Glomerular endothelial cell (primary cell): ENCODE data around the gene KCTD2. TPM values are rescaled to one million over a fixed set of nuclear protein-coding genes. Genes with fewer than 3 reads are reported as not detected.
"Not testable (repeated sequence)": the region's sequence is repeated elsewhere in the genome, so short reads cannot be mapped to it uniquely, and the experiment has no call there.

ENCODE experiments used
- DNase-seq: peaks from one replicate; pipeline ENCODE4 v3.0.0-alpha.2; 2011; ENCODE audit warnings: low read depth, low spot score; ENCODE audit errors: extremely low read depth
- total RNA-seq: library from RNA; depleted of rRNA; stranded (reverse); fragments of >200 nt; gene quantifications from 2 replicates; pipeline ENCODE4 v1.2.3, GENCODE V29; 2015

KCTD2 gene
- total RNA-seq, 1 donor from 2014 or later: 18.6 TPM

DNA sequence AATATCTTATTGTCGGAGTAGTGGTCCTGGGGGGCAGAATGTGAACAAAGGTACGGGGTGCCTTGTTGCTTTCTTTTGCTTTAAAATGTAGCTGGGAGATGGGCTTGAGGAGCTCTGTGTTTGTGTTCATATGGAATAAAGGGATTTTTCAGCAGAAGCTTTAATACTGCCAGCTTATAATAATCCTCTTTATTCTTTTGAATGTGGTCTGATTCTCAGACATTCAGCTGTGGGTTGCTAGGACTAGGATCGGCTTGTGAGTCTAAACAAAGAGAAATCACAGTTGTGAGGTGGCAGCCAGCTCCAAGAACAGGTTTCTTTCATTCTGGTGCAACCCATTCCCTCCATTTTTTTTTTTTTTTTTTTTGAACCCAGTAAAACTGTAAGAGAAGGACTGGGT, 27.3 kb upstream of the KCTD2 start:
- DNase-seq: no peak

DNA sequence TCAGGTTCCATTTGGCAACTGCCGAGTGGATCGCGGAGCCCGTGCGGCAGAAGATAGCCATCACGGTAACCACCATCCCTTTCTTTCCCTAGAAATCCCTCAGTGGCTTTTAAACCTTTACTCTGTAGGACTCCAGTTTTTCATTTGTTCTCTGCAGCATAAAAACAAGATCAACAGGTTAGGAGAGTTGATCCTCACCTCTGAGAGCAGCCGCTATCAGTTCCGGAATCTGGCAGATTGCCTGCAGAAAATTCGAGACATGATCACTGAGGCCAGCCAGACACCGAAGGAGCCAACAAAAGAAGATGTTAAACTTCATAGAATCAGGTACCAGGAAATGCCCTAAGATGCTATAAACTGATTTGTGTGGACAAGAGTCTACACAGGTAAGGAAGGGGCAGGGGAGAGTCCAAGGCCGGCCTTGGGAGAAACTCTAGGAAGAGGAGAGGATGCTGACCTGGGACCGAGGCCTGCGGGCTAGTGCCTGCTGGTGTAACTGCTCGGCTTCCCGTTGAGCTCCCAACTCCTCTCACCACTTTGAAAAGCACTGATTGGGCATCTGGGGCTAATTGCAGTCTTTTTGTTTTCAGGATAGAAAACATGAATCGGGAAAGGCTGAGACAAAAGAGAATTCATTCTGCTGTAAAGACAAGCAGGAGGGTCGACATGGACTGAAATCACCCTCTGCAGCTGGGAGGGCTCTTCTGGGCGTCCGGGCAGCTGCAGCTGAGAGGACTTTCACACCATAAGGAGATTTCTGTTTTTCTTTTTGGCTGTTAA, 26.5 kb upstream of the KCTD2 start:
- DNase-seq: no peak

DNA sequence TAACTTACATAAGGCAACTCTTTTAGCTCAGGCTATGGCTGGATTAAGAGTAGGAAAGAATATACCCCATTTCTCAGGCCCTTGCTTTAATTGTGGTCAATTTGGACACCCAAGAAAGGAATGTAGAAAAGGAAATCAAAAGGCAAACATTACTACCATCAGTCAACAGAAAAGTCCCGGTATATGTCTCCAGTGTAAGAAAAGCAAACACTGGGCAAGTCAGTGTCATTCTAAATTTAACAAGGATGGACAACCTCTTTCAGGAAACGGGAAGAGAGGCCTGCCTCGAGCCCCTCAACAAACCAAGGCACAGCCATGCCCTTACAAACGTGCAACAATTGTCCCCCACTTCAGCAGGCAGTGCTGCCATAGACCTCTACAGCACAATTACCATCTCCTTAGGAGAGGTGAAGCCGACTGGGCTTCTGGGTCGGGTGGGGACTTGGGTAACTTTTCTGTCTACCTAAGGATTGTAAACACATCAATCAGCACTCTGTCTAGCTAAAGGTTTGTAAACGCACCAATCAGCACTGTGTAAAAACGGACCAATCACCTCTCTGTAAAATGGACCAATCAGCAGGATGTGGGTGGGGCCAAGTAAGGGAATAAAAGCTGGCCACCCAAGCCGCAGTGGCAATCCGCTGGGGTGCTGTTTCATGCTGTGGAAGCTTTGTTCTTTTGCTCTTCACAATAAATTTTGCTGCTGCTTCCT, 22.2 kb upstream of the KCTD2 start:
- DNase-seq: no peak

DNA sequence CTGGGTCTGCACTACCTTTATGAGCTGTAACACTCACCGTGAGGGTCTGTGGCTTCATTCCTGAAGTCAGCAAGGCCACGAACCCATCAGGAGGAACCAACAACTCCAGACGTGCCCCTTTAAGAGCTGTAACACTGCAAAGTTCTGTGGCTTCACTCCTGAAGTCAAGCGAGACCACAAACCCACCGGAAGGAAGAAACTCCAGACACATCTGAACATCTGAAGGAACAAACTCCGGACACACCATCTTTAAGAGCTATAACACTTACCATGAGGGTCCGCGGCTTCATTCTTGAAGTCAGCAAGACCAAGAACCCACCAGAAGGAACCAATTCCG, 21.7 kb upstream of the KCTD2 start:
- not testable (repeated sequence) for DNase-seq

DNA sequence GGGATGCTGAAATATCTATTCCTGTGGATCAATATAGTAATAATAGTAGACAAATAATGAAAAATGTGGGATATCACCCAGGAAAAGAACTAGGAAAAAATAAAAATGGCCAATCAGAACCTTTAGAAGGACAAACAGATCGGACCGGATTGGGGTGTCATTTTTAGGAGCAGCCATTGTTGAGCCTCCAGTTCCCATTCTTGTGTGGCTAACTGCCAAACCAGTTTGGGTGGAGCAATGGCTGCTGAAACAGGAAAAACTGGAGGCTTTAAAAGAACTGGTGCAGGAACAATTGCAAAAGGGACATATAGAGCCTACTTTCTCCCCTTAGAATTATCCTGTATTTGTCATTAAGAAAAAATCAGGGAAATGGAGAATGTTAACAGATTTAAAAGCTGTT, 20.4 kb upstream of the KCTD2 start:
- not testable (repeated sequence) for DNase-seq

DNA sequence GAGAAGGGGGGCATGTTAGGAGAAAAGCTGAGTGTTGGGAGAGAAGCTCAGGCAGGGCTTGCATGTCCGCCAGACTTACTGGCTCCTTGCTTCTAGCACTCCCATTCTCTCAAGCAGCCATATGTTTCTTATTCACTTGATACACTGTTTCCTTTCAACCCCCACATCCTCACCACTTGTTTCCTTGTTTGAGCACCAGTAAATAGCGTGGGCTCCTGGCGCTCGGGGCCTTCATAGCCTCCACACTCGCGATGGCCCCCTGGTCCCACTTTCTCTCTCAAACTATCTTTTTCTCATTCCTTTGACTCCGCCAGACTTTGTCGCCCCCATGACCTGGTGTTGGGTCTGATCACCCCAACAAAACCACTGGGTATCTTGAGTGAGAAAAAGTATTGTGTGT, 16.9 kb upstream of the KCTD2 start:
- no peak for DNase-seq

DNA sequence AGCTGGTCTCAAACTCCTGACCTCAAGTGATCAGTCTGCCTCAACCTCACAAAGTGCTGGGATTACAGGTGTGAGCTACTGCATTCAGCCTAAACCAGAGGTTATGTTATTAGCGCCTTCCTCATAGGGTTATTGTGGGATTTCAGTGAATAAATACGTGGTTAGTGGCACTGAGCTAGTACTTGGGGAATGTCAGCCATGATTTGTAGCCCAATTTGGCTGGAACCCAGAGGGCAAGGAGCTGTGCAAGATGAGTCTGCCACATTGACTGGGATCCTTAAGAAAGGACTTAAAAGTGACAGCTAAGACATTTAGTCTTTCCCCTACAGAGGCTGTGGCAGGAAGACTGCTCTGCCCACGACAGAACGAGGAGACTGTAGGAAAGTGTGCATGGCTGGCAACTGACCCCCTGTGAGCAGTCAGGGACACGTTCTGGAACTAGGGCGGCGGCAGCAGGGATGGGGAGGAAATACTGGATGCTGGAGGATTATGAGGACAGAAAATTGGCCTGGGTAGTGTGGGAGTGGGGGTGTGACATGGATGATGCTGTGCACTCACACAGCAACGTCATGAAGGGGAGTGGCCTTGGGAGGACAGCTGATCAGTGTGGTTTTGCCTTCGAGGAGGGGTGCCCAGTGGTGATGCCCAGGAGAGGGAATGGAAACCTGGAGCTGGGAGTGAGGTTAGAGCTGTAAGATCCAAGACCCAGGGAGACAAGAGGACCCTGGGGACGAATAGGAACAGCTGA, 14.9 kb upstream of the KCTD2 start:
- DNase-seq: no peak

DNA sequence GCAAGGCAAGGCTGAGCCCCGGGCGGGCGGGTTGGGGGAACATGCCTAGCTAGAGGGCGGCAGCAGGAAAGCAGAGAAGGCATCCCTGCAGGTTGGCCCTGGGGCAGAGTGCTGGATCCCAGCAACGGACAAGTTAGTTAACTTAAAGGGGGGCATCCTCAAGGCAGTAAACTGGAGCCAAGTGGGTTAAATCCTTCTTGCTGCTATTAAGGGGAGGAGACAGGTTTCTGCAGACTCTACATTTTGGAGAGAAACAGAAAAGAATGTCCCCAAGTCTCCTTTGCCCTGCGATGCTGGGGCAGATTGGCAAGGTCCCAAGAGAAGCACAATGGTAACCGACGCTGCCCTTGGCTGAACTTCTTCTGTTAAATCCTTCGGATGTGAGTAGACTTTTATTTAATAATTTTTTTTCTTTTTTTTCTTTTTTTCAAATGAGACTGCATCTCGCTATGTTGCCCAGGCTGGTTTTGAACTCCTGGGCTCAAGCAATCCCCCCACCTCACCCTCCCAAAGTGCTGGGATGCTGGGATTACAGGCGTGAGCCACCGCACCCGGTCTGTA, 14.2 kb upstream of the KCTD2 start:
- no peak for DNase-seq

DNA sequence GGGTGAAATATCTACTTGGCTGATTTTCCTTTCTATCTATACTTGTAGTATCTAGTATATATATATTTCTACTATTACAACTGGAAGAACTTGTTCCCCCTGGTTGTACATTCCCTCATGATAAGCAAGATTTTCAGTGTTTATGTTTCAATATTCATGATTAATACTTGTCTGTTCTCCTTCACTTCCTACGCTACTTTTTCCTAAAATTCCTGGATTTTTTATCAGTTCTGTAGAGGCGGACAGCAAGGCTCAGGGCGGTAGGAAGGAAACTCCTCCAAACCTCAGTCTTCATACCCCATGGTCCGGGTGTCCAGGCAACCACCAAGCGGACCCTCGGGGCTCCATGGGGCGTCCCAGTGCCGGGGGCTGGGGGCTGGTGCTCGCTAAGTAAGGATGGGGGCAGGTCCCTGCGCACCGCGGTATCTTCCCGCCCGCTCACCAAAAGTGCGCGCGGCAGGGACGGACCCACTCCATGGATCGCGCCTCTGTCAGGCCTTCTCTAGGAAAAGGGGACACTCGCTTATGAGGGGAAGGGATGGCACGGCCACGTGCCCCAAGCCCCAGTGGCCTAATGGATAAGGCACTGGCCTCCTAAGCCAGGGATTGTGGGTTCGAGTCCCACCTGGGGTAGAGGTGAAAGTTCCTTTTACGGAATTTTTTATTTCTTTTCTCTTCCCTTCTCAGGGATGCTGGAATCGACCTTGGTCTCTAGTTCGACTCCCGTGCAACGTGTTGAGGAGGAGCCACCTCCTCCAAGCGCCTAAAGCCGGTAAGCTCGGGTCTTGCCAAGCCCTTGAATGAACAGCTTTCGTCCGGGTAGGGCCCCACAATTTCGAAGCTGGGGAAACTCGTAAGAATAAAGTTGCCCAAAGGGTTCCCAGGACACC, 13.4 kb upstream of the KCTD2 start:
- peak; percentile 78 for DNase-seq

DNA sequence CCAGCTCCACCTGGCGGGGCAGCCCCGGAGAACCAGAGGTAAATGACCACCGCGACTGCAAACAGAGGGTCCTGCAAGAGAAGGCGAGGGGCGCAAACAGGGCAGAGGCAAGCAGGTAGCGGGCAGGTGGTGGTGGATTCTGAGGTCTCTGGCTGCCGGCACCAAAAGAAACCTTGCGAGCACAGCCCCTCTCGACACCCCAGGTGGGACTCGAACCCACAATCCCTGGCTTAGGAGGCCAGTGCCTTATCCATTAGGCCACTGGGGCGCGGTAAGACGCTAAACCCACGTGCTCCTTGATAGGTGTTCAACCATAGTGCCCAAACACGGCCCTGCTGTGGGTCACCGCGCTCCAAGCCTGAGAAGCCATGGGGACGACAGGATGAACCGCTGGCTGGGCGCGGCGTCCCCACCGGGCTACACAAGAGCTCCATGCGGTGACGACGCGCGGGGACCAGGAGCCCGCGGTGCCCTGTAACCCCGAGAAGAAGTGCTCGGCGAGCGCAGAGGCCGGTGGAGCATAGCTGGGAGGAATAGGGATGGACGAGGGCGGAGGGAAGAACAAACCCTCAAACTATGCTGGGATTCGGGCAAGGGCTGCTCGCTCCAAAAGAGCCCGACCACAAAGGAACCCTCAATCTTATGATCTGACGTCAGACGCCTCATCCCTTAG, 12.7 kb upstream of the KCTD2 start:
- DNase-seq: peak; percentile 50

DNA sequence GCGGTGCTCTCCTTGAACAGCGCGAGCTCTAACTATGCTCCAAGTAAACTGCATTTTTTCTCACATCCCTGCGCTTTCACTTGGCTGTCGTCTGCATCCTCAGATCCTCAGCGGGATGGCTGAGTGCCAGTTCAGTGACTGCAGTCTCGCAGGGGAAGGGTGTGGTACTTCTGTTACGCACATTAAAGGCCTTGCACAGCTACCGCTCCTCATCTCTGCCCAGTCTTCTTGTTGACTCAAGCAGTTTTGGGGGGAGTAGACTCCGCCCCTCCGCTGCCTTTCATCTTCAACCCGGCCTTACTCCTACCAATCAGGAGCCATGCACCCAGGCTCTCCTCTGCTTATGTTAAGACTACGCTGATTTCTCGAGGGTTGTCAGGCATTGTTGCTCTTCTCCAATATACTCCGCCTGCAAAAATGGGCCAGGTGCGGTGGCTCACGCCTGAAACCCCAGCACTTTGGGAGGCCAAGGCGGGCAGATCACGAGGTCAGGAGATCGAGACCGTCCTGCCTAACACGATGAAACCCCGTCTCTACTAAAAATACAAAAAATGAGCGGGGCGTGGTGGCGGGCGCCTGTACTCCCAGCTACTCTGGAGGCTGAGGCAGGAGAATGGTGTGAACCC, 10.3 kb upstream of the KCTD2 start:
- DNase-seq: no peak

DNA sequence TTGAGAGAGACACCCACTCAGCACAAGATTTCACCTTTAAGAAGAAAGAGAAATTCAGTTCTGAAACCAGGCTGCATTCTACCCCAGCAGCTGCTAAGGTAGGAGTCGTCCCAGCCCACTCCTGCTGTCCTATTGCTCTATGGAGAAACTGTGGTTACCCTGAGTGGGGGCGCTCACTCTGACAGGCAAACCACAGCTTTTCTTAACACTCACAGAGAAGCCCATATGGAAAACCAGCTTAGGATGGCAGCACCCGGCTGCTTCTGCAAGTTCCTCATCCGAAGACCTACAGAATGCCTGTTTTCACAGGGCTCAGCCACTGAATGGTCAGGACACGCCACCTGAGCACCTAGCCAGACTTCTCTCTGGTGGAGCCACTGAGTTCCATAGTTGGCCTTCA, 7.8 kb upstream of the KCTD2 start:
- DNase-seq: no peak

DNA sequence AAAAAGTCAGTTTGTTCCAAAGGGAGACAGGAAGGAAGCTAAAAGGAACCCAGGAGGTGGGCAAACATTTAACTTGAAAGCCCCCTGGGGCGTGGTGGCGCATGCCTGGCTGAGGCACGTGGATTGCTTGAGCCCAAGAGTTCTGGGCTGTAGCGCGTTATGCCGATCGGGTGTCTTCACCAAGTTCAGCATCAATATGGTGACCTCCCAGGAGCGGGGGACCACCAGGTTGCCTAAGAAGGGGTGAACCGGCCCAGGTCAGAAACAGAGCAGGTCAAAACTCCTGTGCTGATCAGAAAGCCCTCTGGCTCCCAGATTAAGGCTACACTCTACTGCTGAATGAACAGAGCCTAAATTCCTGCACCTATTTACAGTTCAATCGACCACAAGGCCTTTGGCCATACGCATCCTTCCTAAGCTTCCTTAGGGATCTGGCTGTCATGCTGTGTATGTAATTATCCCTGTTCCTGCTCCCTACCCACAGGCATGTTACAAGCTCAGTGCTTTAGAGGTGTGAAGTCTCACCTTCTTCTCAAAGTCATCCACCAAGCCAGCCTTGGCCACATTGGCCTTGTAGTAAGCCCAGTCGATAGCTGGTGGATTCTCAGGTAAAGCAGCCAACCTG, 5.3 kb upstream of the KCTD2 start:
- DNase-seq: no peak

DNA sequence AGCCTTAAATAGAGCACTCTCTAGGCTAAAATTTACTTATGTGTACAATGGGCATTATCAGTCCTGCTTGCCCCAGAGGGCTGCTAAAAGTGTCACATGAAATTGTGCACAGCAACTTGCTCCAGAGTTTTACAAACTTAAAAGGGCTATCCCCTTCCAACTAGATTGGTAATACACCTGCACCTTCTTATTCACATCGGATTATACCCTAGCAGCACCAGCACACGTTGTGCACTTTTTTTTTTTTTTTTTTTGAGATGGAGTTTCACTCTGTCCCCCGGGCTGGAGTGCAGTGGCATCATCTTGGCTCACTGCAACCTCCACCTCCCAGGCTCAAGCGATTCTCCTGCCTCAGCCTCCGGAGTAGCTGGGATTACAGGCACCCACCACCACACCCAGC, 3.2 kb upstream of the KCTD2 start:
- DNase-seq: not testable (repeated sequence)

DNA sequence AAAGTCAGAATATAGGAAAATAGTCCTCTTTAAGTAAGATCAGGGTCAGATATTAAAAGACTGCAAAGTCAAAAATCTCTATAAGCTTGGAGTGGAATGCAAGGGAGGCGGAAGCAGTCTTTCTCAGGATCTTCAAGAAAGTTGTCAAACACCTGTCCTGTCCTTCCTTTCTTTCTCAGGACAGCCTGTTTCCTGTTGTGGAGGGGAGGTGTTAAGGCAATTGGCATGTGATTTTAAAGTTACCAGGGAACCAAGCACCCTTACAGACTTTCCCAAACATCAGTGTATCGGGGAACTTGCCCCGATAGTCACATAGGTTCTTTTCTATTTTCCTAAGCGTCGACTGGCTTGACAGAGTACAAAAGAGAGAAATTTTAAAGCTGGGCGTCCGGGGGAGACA, 2.3 kb upstream of the KCTD2 start:
- DNase-seq: no peak

DNA sequence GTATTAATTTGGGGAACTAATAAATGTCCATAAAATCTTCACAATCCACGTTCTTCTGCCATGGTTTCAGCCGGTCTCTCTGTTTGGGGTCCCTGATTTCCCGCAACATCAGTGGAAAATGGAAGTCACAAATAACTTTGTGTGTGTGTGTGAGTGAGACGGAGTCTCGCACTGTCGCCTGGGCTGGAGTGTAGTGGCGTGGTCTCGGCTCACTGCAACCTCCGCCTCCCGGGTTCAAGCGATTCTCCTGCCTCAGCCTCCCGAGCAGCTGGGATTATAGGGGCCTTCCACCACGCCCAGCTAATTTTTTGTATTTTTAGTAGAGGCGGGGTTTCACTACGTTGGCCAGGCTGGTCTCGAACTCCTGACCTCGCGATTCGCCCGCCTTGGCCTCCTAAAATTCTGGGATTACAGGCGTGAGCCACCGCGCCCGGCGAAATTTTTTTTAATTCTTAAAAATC, 1.0 kb upstream of the KCTD2 start:
- DNase-seq: not testable (repeated sequence)

DNA sequence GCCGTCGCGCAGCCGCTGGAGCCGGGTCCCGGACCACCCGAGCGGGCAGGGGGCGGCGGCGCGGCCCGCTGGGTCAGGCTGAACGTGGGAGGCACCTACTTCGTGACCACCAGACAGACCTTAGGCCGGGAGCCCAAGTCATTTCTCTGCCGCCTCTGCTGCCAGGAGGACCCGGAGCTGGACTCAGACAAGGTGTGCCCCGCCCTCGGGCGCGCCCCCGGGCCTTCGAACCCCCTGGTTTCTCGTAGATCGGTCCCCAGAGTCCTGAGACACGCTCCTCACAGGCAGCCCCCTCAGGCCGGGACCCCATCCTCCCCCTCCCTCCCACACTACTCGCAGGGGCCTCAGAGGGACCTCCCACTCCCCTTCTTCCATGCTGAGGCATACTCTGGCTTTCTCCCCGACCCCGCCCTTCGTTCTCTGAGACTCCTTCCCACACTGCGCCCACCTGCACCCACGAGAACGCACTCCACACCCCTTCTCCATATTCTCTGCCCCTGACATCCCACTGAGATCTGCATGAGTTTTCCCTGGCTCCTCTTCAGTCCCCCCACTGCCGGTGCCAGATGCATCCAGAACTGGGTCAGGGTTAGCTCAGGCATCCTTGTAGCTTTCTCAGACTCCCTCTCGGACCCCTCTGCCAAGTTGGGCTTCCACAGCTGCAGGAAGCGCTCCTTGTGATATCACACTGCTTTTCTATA, 523 bp downstream of the KCTD2 start:
- DNase-seq: no peak

DNA sequence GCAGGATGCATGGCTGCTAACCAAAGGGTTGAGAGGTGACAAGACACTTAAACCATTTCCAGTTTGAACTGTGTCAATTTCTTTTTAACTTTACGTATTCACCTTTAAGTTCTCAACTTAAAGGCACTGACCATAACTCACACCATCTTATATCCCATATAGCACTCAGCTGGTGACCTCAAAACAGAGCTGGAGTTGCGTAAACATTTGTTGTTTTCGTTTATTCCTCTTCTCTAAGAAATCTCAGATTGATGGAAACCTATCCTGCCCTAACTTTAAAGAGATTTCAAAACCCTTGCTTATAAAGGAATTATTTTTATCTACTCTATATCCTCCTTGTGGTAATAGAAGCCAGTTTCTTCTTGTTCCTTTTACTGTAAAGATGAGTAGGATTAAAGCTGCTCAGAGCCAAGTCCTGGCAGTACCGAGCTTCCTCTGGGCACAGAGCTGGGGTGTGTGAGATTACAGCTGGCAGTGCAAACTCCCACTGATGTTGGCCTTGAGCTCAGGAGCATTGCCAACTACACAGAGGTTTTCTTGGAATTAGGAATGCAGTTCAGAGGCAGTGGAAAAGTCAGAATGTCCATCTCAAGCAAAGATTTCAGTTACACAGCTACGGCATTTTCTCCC, 1.3 kb downstream of the KCTD2 start:
- DNase-seq: no peak
